T-helper 22 cell (primary cell): Measurements from ENCODE around the gene MAPT.
"Not testable (repeated sequence)": the region's sequence is repeated elsewhere in the genome, so short reads cannot be mapped to it uniquely, and the experiment has no call there.

ENCODE experiments used
- DNase-seq: peaks from one replicate; pipeline ENCODE4 v3.0.0-alpha.2; 2020; ENCODE audit warnings: low read depth

Gene MAPT

DNA sequence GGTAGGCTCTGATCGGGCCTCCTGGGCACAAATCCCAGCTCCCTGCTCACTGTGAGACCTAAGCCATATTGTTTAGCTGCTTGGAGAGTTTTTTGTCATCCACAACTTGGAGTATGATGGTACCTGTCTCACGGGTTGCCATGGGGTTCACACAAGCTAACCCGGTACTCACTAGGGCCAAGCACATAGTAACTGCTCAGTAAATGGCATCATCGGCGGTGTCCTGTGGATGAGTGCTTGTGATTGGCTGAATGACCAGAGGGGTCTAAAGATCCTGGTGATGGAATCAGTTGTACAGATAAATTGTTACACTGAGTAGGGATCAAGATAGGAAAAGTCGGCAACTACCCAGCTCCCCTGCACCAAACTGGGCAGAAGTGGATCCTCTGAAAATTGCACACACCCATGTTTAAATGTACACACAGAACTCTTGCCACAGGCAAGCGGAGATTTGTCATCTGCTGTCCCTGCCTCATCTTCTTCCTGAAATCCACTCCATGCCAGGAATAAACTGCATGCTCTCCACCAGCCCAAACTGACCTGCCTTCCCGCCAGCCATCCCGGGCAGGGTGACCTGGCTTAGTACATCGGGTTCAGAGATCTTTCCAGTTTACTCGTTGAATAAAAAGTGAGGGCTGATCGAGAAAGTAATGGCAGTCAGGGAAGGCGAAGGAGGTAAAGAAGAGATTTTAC, 6.5 kb downstream of the MAPT start:
- DNase-seq = no peak

DNA sequence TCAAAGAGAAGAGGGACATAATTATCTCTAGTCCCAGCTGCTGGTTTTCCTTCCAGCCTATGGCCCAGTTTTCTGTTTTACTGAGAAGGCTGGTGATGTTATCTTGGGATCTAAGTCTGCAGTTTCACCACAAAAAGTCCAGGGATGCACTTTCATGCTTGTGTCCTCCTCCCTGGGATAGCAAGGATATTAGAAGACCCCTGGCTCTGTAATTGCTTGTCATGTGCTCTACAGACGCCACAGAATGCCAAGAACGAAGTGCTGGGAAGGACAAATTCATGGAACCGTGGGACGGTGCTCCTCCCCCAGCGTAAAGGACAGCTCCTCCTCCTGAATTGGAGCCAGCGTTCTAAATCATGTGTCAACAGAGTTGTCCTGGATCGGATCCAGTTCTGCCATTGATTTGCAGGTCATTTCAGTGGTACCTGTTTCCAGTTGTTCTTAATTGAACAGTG, 8.6 kb downstream of the MAPT start:
- DNase-seq = no peak

DNA sequence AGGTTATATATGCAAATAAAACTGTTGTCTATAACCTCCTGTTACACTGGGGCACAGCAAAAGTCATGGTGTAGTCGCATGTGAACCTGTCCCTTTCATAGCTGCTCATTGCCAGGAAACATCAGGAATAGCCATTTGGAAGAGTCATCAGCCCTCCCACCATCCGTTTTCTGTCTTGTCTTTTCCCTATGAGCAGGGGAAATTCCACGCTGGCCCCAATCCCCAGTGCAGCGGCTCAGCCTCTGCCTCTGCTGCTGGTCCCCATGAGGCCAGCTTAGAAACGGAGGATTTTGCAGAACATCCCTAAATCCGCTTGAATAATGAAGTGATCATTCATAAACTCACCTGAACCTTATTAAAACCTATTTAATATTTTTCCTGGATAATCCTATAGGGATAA, 10.5 kb downstream of the MAPT start:
- DNase-seq = no peak

DNA sequence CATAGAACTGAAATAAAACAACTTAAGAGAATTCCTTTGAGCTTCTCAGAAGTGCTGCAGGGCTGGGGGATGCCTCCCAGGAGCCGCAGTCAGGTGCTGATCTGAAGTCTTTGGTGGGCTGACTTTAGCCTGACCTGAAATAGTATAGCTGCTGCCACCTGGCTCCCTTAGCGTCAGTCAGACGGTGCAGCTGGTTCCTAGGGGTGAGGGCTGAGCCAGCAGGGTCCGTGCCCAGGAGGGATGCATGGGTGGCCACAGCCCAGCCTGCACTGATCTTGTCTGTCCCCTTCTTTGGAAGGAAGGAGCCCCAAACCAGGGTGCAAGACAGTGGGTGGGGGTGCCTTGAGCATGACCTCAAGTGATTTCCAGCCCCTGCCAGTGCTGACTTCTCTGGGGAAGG, 11.5 kb downstream of the MAPT start:
- DNase-seq = no peak

DNA sequence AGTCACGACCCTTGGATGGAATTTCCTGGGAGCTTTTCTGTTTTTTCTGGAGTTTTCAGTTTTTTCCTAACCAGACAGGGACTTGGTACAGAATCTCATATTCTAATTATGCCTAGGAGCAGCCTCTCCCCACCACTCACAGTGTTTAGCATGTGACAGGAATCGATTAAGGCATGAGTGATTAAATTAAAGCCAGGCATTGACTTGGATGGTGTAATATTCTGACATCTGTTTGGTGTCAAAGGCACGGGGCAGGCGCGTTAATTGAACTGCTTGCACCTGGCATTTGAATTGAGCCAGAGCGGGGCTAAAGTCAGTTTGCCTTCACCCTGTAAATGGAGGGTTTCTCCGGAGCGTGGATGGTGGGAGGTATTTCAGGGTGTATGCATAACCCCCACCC, 11.9 kb downstream of the MAPT start:
- no peak for DNase-seq

DNA sequence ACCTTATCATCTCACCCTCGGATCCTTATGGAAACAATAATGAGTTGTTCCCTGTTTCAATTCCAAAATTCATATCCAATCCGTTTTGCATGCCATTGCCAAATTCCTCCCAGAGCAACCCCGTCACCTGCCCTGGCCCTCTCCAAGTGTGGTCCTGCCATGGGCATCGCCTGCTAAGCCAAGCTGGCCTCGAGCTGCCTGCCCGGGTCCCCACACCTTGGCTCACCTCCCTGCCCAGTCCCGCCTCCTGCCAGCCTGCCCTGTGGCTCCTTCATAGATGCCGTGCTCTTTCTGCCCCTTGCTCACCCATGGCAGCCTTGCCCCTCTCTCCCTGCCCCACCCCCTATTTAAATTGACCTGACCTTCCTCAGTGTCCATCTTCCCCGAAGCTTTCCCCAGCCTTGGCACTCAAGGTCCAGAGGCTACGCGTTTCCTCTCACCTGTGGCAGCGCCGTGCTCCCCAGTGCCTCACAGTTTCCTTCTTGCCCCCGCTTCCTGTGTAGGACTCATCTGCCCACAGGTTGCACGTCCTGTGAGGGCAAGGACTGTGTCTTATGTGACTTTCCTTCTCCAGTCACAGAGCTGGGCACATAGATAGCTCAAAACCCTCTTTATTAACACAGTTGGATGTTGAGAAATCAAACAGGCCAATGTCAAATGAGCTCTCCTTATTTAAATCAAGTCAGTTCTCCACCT, 12.7 kb downstream of the MAPT start:
- DNase-seq = no peak

DNA sequence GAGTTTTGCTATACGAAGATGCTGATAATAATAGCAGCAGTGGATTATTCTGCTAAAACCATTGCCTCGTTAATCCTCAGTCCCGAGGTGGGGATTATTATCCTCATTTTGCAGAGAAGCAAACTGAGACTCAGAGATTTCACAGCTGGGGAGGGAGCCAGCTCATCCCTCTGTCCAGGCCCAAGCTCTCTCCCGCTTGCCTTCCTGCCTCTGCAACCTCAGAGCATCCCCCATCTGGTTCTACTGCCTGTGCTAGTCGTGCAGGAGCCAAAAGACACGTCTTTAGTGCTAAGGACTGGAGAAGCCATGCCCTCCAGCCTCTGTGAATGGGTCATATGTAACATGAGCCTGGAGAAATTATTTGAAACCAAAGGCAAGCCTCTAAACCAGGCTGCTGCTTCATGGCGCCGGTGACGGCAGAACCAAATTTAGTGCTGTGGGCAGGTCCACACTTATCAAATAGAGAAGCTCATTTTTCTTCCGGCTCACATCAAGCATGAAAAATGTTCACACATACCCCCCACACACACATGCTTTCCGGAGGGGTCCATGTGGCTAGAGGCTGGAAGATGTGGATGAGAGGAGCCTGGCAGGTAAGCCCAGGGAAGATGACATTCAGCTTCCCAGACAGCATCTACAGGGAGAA, 13.5 kb downstream of the MAPT start:
- no peak for DNase-seq

DNA sequence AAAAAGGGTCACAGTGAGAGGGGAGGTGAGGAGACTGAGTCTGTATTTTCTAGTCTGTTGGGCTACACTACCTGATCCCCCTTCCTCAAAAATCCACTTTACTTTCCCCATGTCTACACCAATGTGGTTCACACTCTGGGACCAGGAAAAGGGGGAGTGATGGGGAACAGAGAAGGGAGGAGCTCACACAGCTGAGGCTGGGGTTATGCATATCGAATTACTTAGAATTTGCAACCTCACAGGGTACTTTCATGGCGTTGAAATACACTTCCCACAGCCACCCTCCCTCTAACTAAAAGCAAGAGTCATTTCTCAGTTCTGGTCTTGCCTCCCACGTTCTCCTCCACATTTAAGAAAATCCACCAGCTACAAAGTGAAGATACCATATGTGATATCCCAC, 14.1 kb downstream of the MAPT start:
- DNase-seq = no peak

DNA sequence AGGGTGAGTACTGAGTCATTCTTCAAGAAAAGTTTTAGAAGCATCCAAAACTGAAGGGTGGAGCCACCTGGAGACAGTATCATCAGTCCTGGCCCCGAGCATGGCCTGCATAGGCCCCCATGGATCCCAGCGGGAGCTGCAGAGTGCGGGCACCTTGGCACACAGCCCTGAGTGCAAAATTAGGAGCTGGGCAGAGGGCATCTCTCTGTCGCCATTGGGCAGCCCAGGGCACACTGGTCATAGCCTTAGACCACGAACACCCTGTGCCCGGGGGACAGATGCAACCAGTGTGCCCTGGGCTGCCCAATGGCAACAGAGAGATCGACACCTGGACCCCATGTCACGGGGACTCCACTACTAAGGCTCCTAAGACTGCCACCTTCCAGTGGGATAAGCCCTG, 14.6 kb downstream of the MAPT start:
- DNase-seq = no peak

DNA sequence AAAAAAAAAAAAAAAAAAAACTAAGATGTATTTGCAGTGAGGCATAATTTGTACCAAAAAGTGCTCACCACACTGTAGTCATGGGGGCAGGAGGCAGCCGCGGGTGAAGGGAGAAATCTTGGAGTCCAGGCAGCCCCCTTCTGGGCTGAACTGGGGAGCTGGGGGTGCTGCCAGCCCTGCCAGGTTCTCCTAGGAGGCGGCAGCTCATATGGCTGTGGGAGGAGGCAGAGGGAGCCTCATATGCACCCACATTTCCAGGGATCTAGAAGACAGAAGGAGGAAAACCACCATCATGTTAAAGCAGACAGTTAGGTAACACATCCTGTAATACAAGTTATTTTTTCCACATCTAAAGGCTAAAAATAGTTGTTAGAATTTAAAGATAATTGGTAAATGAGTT, 16.3 kb downstream of the MAPT start:
- DNase-seq = no peak

DNA sequence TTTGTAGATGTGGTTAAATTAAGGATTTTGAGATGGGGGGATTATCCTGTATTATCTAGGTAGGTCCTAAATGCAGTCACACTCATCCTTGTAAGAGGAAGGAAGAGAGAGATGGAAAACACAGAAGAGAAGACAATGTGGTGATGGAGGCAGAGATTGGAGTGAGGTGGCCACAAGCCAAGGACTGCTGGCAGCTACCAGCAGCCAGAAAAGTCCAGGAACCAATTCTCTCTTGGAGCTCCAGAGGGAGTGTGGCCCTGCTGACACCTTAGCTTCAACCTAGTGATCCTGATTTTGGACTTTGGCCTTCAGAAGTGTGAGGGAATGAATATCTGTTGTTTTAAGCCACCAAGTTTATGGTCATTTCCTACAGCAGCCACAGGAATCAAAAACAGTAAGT, 18.0 kb downstream of the MAPT start:
- DNase-seq = no peak

DNA sequence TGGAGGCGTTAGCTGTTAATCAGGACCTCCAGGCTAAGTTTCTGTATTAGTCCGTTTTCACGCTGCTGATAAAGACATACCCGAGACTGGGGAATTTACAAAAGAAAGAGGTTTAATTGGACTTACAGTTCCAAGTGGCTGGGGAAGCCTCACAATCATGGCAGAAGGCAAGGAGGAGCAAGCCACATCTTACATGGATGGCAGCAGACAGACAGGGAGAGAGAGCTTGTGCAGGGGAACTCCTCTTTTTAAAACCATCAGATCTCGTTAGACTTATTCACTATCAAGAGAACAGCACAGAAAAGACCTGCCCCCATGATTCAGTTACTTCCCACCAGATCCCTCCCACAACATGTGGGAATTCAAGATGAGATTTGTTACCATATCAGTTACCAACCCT, 18.7 kb downstream of the MAPT start:
- DNase-seq = not testable (repeated sequence)

DNA sequence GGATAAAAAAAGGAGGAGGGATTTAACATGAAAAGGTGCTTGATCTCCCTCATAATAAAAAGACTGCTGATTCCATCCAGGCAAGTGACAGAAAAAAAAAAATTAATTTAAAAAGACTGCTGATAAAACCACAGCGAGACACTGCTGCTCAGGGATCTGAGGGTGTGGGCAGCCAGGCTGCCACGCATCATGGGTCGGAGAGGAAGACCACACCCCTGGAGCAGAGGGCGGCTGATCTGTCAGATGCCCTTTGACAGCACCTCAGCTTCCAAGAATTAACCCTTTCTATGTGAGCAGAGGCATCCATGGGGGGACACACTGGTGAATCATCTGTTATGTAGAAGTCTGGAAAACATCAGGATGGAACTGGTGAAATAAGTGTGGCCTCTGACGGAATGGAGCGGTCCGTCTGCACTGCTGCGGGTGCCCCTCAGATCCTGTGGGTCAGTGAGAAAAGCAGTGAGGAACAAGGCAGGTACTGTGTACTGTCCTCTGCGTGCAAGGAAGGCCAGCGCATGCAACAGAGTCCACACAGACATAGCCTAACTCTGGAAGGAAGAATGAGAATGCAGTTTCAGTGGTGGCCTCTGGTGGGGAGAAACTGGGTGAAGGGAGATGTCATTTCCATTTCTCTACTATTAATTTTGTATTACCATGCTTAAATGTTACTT, 19.8 kb downstream of the MAPT start:
- no peak for DNase-seq

DNA sequence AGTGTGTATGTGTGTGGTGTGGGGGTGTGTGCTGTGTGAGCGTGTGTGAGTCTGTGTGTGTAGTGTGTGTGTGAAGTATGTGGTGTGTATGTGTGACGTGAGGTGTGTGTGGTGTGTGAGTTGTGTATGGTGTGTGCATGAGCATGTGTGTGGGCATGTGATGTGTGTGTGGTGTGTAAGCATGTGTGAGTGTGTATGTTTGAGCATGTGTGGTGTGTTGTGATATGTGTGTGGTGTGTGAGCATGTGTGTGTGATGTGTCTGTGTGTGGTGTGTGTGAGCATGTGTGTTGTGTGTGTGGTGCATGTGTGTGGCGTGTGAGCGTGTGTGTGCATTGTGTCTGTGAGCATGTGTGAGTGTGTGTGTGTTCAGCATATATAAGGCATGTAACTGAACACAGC, 20.9 kb downstream of the MAPT start:
- DNase-seq = no peak

DNA sequence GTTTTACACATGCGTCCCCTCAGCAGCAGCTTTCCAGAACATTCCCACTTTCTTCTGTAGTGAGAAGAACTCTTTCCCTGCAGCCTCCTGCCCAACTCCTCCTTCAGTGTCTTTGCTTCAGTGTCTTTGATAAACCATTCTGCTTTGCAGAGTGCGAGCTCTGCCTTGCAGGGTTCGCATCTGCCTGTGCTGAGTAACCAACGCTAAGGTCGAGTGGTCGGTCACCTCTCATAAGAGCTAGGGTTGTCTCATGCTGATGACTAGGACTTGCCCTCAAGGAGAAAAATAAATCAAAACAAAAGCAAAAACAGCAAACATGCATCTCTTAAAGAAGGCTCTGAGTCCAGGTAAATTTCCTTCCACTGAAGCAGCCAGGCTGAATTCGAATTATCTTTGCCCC, 22.7 kb downstream of the MAPT start:
- no peak for DNase-seq

DNA sequence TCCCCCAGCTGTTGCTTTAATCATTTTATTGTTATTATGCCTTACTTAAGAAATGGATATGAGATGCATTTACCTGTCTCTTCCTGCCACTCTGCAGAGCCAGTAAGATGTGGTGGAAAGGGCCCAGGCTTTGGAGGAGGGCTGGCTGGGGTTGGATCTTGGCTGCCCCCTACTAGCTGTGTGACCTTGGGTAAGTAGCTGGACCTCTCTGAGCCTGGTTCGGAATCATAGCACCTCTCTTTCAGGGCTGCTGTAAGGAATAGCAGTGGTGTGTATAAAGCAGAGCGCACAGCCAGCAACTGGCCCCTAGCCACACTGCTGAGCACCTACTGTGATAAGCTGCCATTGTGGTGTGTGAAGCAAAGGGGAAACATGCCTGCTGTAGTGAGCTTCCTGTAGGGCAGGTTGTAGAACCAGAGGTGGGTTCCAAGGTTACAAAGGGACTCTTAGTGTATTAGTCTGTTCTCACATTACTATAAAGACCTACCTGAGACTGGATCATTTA, 23.9 kb downstream of the MAPT start:
- DNase-seq = no peak

DNA sequence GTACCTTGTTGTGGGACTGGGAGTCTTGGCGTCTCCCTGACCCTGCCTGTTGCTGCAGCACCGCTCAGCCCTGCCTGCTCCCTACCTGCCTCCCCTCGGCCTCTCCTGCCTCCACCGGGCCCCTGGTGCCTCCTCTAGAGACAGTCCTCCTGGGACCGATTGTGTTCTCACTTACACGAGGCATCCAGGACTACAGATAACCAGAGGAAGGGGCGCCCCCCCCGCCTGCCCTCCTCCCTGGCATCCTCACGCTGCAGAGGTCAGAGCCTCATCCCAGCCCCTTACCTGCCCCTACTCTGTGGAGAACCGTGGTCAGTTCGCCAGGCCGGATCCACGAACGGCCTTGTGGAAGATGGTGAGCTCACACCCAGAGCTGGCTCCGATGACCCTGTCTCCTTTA, 24.8 kb downstream of the MAPT start:
- DNase-seq = no peak

DNA sequence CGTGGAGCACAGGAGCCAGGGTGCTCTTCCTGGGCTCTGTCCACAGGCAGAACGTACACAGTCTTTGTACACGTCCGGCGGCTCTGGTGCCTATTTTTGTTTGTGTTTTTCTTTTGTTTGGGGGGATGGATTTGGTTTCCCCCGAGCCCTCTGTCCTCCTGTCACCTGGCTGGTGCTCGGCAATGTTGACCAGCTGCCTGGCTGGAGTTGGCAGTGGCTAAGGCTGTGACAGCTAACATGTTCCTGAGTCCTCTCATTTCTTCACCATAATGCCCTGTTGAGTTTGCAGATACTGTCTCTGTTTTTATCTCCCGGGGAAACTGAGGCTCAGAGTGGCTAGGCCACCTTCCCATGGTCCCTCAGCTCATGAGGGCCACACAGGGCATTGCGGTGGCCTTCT, 25.7 kb downstream of the MAPT start:
- no peak for DNase-seq

DNA sequence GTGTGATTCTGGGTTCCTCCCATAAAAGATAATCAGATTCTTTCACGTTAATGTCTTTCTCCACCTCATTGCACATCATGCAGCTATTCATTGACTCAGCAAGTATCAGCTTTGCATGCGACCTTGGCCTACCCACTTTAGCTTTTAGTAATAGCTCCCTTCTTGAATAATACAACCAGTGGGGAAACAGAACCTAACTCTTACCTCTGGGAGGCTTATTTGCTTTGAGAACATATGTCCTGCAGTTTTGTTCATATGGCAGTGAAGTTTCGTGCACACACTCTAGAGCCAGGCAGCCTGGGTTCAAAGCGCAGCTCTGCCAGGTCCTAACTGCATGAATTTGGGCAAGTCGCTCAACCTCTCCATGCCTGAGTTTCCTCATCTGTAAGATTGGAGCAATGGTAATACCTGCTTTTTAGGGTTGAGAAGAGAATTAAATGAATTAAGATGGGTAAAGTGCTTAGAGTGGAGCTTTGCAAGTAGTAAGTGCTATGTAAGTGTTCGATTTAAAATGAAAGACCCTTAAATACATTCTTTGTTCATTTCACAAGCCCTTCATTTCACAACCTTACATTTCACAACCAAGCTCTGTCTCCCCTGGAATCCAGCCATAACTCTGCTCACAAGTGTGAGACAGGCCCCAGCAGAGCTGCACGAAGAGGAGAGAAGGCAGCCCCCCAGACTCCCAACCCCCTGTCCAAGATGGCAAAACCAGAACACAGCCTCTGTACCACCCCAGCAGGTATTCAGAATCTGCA, 29.3 kb downstream of the MAPT start:
- no peak for DNase-seq

DNA sequence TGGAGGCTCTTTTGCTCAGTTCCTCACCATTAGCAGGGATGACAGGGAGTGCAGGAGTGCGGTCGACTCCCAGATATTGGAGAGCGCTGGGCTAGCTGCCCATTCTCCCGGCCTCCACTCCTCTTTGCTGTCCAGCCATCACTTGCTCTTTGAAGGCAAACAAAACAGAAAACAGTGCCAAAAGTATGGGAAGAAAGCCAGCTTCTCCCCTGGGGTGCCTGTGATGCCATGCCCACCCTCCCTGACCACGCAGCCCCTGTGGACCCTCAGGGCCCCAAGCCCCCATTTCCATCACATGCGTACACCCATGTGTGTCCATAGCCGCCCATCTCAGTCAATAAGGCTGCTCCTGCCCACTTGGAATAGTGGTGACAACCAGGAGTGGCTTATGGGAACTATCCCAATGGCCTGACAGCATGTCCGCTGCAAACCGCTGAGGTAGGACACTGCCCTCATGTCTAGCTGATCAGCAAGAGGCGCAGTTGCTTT, 30.0 kb downstream of the MAPT start:
- DNase-seq = no peak

DNA sequence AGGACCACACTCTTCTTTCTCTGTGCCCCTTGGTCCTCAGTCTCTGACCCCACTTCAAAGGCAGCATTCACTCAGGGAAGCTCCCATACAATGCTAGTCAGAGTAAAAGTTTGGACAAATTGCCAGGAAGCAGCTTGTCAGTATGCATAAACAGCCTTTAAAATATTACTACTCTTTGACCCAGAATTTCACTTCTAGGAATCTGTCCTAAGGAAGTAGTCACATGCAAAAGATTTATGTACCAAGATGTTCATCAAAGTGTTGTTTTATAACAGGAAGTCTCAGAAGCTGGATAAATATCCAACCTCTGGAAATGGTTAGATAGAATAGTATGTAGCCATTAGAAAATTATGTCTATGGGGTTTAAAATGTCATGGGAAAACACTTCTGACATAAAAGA, 31.0 kb downstream of the MAPT start:
- DNase-seq = no peak

DNA sequence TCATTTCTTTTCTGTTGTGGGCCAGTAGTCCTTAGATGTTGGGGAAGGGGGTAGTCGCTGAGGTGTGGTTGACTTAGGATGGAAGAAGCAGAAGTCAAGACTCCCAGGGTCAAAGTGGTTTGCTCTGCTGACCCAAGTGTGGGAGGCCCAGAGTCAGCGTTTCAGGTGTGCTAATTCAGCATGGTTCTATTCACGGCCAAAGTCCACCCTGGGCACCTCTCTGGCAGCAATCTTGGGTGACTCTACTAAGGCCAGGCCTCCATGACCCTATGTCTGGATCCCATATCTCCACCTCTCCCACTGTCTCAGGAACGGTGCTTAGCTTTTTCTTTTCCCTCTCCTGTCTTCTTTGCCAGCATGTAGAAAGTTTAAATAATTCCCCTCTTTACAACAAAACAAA, 32.9 kb downstream of the MAPT start:
- DNase-seq = no peak
